KMS-11 (cell line): Measurements from ENCODE around the gene COMMD10.

Experiments used
- H2AFZ ChIP-seq: fragments of 200-600 bp; sonication (generic); 2 replicates; pipeline ENCODE4 v1.6.1; 2016; ENCODE audit warnings: antibody characterized with exemption, mixed run types, low read depth
- H3K27ac ChIP-seq: fragments of 200-600 bp; sonication (generic); 2 replicates; pipeline ENCODE4 v1.6.1; 2016; ENCODE audit warnings: mild to moderate bottlenecking, mixed run types
- H3K27me3 ChIP-seq: fragments of 200-600 bp; sonication (generic); 2 replicates; pipeline ENCODE4 v1.6.1; 2017; ENCODE audit warnings: mild to moderate bottlenecking, low read depth, mixed run types, moderate library complexity; ENCODE audit not compliant: insufficient read depth
- H3K36me3 ChIP-seq: fragments of 200-600 bp; sonication (generic); 2 replicates; pipeline ENCODE4 v1.6.1; 2017; ENCODE audit warnings: mild to moderate bottlenecking, mixed run types; ENCODE audit not compliant: insufficient read depth
- H3K4me1 ChIP-seq: fragments of 200-600 bp; sonication (generic); 2 replicates; pipeline ENCODE4 v1.6.1; 2016; ENCODE audit warnings: mild to moderate bottlenecking, low read depth, mixed run types; ENCODE audit not compliant: poor library complexity, severe bottlenecking
- H3K4me2 ChIP-seq: fragments of 200-600 bp; sonication (generic); 2 replicates; pipeline ENCODE4 v1.7.0; 2016; ENCODE audit warnings: mild to moderate bottlenecking, mixed run types
- H3K4me3 ChIP-seq: fragments of 200-600 bp; sonication (generic); IDR thresholded peaks from 2 replicates; pipeline ENCODE4 v1.6.1; 2017; ENCODE audit warnings: low read depth, low read length, mixed read lengths; ENCODE audit not compliant: insufficient read depth
- H3K79me2 ChIP-seq: fragments of 200-600 bp; sonication (generic); 2 replicates; pipeline ENCODE4 v1.6.1; 2016; ENCODE audit warnings: low read depth, mixed run types; ENCODE audit not compliant: insufficient read depth
- H3K9ac ChIP-seq: fragments of 200-600 bp; sonication (generic); 2 replicates; pipeline ENCODE4 v1.6.1; 2016; ENCODE audit warnings: mild to moderate bottlenecking, mixed run types
- H4K20me1 ChIP-seq: fragments of 200-600 bp; sonication (generic); 2 replicates; pipeline ENCODE4 v1.6.1; 2016; ENCODE audit warnings: mild to moderate bottlenecking, mixed run types; ENCODE audit not compliant: insufficient read depth
- TF ChIP-seq, protein P1 (sequence below): fragments of 200-600 bp; sonication (generic); conservative IDR thresholded peaks from 2 replicates; pipeline ENCODE4 v1.6.1; 2017; ENCODE audit warnings: low read depth, mild to moderate bottlenecking, antibody characterized with exemption, low read length, moderate library complexity, mixed read lengths

COMMD10 gene

DNA sequence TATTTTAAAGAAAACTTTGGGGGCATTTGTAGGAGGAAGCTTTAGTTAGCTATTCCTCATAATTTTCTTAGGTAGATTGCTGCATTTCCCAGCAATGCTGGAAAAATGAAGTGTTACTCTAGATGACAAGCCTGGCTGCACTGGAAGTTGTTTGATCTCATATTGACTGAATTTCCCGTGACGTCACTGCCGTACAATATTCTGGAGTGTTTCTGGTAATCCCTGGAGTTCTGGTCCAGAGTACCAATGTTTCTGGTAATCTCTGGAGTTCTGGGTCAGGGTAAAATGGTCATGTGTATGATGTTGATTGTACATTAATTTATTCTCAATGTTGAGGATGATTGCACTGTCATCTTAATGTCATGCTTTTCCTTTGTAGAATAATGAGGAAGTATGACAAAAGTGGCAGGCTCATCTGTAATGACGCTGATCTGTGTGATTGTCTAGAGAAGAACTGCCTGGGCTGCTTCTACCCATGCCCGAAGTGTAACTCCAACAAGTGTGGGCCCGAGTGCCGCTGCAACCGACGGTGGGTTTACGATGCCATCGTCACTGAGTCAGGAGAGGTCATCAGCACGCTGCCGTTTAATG lies 26.4 kb upstream of the COMMD10 start:
- H3K27me3 ChIP-seq: no peaks in the 10 kb centered on the region
- H3K4me2 ChIP-seq: no peak overlapping the region
- no peaks in the 10 kb centered on the region for H3K4me1 ChIP-seq
- no peak overlapping the region for H3K27ac ChIP-seq
- H3K36me3 ChIP-seq: no peaks in the 10 kb centered on the region
- no peaks in the 10 kb centered on the region for H4K20me1 ChIP-seq
- H3K4me3 ChIP-seq: no peak overlapping the region
- H3K9ac ChIP-seq: no peak overlapping the region
- TF ChIP-seq, protein P1, sequence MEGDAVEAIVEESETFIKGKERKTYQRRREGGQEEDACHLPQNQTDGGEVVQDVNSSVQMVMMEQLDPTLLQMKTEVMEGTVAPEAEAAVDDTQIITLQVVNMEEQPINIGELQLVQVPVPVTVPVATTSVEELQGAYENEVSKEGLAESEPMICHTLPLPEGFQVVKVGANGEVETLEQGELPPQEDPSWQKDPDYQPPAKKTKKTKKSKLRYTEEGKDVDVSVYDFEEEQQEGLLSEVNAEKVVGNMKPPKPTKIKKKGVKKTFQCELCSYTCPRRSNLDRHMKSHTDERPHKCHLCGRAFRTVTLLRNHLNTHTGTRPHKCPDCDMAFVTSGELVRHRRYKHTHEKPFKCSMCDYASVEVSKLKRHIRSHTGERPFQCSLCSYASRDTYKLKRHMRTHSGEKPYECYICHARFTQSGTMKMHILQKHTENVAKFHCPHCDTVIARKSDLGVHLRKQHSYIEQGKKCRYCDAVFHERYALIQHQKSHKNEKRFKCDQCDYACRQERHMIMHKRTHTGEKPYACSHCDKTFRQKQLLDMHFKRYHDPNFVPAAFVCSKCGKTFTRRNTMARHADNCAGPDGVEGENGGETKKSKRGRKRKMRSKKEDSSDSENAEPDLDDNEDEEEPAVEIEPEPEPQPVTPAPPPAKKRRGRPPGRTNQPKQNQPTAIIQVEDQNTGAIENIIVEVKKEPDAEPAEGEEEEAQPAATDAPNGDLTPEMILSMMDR: no peak
- H2AFZ ChIP-seq: no peak overlapping the region
- no peaks in the 10 kb centered on the region for H3K79me2 ChIP-seq

DNA sequence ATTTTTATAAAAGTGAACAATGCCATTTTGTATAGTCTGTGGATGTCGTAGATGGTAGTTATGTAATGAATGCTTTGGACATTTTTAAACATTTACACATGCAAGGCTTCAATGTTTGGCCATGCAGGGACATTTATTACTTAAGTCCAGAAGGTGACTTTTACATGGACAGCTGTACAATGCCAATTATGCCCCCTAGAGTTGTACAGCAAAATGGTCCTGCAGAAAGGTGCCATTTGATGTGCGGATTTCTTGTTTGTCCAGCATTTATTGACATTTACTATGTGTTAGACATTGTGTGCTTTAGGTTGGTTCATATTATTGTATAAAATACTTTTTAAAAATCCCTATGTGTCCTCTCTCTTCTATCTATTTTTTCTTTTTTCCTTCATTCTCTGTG lies 22.5 kb upstream of the COMMD10 start:
- Histone ChIP-seq H3K36me3 (no peaks in the 10 kb centered on the region), H3K27me3 (no peaks in the 10 kb centered on the region), H3K4me1 (no peaks in the 10 kb centered on the region), H3K27ac (no peak overlapping the region), H2AFZ (no peak overlapping the region), H3K9ac (no peak overlapping the region), H3K4me3 (no peak overlapping the region), H4K20me1 (no peaks in the 10 kb centered on the region), H3K79me2 (no peaks in the 10 kb centered on the region), H3K4me2 (no peak overlapping the region)
- TF ChIP-seq, protein P1: no peak

DNA sequence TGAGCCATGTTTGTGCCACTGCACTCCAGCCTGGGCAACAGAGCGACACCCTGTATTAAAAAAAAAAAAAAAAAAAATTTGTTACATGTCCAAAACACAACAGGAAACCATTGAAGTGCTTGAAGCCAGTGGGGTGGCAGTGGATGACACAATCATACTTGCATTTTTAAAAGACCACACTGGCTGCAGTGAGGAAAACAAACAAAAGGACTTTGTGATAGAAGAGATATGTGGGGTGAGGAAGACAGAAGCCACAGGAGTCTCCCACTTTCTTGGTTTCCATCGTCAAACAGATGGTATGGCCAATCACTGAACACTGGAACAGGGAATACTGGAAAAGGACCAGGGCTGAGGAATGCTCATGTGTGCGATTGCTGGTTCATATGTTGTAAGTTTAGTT lies 20.9 kb upstream of the COMMD10 start:
- Histone ChIP-seq H3K36me3 (no peaks in the 10 kb centered on the region), H3K27me3 (no peaks in the 10 kb centered on the region), H3K4me2 (no peak overlapping the region), H2AFZ (no peak overlapping the region), H3K9ac (no peak overlapping the region), H3K4me1 (no peaks in the 10 kb centered on the region), H3K79me2 (no peaks in the 10 kb centered on the region), H3K4me3 (no peak overlapping the region), H3K27ac (no peak overlapping the region), H4K20me1 (no peaks in the 10 kb centered on the region)
- TF ChIP-seq, protein P1: no peak

DNA sequence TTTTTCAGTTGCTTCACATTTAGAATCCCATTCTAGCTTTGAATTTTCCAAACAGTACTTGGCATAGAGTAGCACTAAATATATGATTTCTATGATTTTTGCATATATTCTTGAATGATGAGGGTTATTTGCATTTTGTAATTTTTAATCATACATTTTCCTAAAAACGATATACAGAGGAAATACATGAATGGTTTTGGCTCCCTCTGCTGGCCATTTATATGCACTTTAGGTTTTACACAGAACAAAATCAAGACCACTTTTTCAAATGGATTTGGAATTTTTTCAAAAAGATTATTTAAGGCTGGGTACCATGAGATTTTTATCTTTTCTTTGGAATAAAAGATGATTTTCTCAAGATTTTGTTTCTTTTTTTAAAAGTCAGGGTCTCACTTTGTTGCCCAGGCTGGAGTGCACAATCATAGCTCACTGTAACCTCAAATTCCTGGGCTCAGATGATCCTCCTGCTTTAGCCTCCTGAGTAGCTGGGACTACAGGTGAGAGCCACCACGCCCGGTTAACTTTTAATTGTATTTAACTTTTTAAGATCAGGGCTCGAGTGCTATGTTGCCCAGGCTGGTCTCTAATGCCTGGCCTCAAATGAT lies 16.7 kb upstream of the COMMD10 start:
- Histone ChIP-seq H4K20me1 (no peaks in the 10 kb centered on the region), H3K27me3 (no peaks in the 10 kb centered on the region), H3K79me2 (no peaks in the 10 kb centered on the region), H3K36me3 (no peaks in the 10 kb centered on the region), H3K4me2 (no peak overlapping the region), H3K4me3 (no peak overlapping the region), H3K9ac (no peak overlapping the region), H3K4me1 (no peaks in the 10 kb centered on the region), H2AFZ (no peak overlapping the region), H3K27ac (no peak overlapping the region)
- TF ChIP-seq, protein P1: peak; percentile 87
